ACHN (cell line): ENCODE data around the gene IL22RA2.

Source experiments
- DNase-seq: peaks from one replicate; pipeline ENCODE4 v3.0.0-alpha.2; 2015
- in situ Hi-C: cut with HindIII; loops from 2 replicates; pipeline ENCODE4 v1.10.0; 2017; ENCODE audit warnings: low sequenced_read_pairs, low pct_ligation_motif_present, low pct_unique_long_range_greater_than_20kb

IL22RA2 gene

DNA sequence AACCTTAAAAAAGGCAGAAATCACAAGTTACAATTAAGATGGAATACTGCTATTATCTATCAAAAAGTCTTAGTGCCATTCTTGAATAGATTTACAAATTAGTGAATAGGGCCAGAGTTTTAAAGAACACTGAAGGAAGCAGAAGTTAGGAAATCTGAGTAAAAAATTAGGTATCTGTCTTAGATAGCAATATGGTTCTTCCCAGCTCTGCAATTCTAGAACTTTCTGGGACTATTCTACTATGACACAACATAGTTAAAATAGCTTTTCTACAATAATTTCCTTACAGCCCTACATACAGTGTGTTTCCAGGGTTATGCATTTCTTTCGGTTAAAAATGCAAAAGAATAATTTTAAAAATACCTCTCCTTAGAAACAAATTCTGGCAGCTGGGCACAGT lies 27.6 kb upstream of the IL22RA2 start:
- DNase-seq, result no peak
- in situ Hi-C loops, result no loop called here

DNA sequence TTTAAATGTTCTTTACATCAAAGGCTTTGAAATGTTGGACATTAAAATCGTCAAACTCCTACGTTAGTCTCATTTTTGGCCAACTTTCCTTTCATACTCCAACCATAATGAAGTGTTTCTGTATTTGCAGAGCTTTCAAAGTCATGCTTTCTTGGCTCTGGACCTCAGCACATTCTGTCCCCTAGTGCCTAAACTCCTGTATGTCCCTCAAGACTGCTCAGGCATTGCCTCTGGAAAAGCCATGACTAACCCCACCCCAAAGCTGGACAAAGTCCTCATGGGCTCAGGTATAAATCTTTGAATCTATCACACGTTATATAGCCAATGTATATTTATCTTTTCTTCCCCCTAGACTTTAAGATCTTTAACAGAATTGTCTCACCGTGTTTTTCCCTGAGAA lies 26.8 kb upstream of the IL22RA2 start:
- in situ Hi-C loops, result no loop called here
- DNase-seq, result no peak

DNA sequence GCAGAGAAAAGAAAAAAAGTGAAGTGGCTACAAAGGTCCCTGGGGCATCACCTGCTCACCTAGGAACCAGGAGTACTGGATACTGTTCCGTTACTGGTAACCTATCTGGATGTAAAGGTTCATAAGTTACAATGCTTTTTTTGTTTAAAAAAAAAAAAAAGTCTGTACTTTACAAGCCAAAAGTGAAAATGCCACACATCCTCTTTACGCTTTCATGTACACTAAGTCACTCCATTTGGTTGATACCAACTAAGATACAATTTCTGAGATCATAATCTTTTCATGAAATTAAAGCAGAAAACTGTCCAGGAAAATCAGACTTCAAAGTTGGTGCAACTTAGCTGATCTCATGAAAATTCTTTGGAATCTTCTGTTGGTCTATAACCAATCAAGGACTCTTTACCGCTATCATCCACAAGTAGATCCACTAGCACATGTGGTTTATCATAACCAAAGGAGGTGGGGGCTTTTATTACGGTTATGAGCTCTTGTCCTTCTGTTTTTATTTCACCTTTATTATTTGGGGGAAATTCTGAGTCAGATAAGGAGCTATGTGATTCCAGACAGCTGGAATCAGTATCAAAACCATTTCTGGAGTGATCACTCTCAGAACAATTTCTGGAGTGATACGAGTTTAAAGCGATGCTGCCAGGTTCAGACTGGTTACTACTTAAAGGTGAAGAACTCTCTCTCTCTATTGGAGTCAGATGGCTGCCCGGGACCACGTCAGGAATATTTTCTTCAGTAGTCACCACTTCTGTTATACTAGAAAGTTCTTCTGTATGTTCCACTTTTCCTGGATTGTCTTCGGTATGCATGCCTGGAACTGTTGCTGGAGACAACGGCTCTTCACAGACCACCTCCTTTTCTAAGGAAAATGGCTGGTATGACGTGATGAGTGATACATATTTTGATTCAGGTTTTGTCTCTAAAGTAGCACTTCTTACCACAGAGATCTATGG lies 24.5 kb upstream of the IL22RA2 start:
- in situ Hi-C loops, result no loop called here
- DNase-seq, result no peak

DNA sequence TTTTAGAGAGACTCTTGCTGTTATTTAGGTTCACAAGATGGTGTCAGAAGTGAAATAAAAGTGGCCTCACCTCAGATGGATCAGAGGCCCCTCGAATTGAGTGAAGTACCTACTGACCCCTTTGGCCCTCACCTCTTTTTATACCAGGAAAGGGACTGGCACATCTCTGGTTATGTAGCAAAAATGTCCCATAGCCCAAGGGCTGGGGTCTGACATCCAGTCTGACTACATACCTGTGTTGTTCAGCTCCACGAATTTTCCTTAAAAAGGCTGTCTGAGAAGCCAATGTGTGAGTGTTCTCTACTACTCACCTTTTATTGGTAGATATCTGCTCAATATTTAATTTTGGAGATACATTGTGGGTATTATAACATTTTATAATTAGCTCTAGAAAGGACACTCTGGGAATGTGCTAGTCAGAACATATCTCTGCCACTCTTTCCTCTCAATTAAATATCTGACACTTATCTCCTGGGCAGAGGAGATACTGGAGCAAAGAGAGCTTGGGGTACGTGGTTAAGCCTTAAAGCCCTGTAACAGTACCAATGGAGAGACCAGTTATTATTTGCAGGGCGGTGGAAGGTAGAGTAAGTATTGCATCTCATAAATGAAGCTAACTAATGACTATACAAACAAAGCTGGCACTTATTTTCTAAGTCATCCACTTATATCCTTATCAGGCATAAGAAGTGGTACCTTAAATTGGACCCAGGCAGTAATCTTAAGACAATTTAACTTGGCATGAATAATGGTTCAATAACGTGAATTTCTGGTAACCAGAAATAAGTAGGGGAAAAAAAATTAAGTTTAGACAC lies 20.0 kb upstream of the IL22RA2 start:
- DNase-seq, result no peak
- in situ Hi-C loops, result no loop called here

DNA sequence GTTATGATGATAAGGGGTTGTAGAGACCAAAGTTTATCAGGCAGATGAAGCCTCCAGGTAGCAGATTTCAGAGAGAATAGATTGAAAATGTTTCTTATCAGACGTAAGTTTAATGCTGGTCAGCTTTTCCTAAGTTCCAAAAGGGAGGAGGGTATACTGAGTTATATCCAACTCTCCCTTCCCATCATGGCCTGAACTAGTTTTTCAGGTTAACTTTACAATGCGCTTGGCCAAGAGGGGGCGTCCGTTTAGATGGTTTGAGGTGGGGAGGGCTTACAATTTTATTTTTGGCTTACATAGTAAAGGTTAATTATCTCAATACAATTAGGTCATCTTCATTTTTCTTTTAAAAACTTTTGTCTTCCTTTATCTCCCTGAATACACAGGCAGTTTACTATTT lies 19.4 kb upstream of the IL22RA2 start:
- in situ Hi-C loops, result no loop called here
- no peak for DNase-seq

DNA sequence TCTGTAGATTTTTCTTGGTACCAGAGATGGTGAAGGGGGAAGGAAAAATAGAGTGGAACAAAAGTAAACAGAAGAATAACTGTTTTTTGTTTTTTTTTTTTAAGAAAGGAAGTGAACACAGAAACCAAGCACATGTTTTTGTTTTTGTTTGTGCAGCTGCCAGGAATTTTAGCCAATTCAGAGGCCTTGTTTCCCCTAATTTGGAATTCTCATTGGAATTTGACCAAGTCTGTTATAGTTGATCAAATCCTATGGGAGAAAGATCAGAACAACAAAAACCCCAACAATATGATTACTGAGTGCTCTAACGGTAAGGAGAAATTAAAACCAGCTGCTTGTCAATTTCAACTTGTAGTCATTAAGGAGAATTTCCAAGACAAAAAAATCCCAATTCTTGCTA lies 18.2 kb upstream of the IL22RA2 start:
- in situ Hi-C loops, result no loop called here
- no peak for DNase-seq

DNA sequence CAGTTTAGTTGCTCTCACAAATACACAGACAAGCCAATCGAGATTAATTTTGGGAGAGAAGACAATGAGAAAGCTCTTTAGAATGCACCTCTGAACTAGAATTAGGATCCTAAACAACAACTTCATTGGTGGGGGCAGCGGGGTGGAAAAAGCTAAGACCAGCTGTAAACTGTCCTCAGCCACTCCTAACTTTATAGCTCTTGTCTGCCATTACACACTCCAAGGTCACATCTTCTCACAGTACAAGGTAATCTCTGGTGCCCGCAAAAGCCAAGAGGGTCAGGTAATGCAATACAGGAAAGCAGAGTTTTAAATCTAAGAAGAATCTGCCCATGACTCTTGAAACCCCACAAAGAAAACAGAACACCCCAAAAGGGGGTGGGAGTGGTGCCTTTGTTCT lies 17.8 kb upstream of the IL22RA2 start:
- in situ Hi-C loops, result no loop called here
- DNase-seq, result no peak

DNA sequence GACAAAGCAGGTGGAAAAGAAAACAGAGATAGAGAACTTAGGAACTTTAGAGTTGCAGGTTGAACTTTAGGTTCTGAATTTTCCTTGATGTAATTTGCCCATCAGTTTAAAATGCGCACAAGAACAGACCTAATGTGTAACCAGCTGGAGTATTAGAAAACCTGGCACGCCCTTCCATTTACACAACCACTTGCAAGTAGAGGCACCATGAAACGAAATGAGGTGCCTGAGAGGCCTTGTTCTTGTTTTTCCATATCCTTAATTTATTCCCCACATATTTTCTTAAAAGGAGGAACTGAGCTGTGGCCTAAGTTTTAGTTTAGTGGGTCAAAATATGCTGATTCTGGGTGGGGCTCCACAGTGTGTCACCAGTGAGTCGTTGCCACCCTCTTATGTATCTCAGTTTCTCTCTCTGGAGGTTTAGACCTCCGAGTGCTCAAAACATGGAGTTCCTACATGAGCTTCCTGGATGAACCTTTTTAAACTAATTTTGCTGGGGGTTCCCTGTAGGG lies 17.2 kb upstream of the IL22RA2 start:
- DNase-seq, result no peak
- in situ Hi-C loops, result no loop called here

DNA sequence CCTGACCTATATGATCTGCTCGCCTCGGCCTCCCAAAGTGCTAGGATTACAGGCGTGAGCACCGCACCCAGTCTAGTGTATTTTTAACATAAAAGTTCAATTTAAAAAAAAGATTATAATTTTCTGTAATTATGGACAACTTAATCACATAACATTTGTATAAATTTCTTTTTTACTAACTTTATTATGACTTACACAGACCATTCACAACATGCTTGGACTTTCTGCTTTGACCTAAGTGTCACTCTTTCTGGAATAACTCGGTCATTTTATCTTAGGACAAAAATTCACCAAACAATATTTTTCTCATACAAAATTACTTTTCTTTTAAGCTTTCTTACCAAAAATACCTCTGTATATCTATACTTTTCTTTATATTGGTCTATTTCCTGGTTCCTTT lies 15.4 kb upstream of the IL22RA2 start:
- in situ Hi-C loops, result no loop called here
- DNase-seq, result peak; percentile 13

DNA sequence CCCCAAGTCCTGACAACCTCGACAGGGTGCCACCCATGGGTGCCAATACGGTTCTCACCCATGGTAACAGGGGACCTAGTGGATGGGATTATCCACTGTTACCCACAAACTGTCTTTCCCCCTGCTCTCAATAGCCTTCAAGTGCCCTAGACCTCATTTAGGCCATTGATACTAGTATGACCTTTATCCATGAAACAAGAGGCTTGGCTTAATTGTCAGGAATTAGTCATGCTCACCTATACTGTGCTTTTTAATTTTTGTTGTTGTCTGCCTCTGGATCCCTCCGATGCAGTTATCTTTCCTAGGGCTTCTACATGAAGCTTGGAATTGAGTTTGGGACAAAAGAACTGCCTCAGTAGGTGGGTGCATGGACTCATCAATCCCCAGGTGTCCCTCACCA lies 11.8 kb upstream of the IL22RA2 start:
- in situ Hi-C loops, result no loop called here
- DNase-seq, result no peak

DNA sequence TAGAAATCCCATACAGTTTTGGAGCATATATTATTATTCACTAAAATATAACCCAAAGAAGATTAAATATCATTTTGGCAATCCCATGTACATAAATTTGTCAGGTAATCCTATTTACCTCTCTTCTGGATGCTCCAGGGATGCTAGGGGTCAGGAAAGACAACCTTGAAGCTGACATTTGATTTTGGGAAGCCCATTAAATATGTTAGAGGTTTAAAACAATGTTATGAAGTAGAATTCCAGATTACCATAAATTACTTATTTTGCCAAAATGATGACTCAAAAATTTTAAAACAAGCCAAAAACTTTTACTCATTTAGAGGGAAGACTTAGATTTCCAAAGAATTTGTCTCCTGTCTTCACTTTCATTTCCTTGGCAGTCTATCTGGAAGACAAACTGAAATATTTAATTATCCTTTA lies 9.2 kb upstream of the IL22RA2 start:
- no peak for DNase-seq
- in situ Hi-C loops, result no loop called here

DNA sequence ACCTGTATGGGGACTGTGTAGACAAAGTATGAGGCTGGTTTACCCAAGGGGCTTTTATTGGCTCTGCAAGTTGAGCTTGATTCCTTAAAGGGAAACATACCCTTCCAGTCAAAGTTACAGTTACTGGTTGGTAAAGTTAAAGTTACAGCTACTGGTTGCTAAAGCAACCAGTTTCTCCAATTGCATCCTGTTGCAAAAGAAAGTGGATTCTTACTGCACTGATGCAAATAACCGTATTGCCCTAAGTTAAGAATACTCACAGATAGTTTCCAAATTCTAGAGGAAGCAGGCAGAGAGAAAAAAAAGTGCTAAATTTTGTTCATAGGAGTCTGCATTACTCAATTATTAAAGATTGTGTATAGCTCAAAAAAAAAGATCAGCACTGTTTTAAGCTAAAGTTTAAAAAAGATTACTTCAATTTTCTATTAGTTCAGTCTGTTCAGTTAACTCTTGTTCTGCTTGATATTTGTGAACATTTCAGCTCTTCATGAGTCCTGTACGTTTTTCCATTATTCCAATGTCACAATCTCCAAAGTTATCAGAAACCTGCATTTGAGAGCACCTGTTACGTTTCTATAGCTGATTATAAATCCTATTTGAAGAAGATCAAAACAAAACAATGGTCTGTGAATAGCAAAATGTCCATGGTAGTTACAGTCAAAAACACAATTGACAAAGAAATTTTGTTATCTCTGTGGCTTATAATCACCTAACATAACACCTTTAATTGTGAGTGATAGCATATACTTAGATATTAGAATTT lies 8.6 kb upstream of the IL22RA2 start:
- in situ Hi-C loops, result no loop called here
- DNase-seq, result no peak

DNA sequence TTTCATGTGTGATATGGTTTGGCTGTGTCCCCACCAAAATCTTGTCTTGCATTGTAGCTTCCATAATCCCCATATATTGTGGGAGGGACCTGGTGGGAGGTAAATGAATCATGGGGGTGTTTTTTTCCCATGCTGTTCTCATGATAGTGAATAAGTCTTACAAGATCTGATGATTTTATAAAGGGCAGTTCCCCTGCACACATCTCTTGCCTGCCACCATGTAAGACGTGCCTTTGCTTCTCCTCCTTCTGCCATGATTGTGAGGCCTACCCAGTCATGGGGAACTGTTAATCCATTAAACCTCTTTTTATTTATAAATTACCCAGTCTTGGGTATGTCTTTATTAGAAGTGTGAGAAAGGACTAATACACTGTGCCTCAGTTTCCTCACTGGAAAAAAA lies 4.2 kb upstream of the IL22RA2 start:
- in situ Hi-C loops, result no loop called here
- DNase-seq, result no peak

DNA sequence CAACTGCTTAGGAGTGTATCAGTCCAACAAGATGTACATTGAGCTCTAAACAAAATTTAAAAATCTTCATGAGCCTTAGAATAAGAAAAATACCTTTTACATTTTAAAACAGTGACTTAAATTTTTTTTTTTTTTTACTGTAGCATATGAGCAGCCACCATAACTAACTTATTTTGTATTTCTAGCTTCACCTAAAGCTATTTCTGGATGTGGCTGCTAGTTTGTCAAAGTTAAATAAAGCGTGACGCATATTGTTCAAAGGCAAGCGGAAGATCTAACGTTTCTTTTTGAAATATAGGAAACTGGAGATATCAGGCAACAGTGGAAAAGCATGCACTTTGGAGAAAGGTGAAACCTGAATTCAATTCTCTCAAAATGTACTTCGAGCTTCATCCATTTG lies 3.3 kb upstream of the IL22RA2 start:
- no peak for DNase-seq
- in situ Hi-C loops, result no loop called here

DNA sequence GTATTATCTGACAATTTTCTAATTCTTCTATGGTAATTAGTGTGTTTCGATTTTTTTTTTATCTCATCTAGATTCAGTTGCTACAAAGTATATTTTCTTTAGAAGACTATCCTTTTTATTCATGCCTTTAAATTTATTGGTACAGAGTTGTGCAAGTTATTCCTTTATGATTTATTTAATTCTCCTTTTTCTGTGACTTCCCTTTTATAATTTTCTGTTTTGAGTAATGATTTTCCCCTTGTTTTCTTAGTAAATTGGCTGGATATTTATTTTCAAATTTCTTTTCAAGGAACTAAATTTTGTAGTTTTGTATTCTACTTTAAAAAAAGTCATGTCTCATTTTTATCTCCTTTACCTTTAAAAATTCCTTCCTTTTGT lies 2.4 kb upstream of the IL22RA2 start:
- in situ Hi-C loops, result no loop called here
- DNase-seq, result no peak

DNA sequence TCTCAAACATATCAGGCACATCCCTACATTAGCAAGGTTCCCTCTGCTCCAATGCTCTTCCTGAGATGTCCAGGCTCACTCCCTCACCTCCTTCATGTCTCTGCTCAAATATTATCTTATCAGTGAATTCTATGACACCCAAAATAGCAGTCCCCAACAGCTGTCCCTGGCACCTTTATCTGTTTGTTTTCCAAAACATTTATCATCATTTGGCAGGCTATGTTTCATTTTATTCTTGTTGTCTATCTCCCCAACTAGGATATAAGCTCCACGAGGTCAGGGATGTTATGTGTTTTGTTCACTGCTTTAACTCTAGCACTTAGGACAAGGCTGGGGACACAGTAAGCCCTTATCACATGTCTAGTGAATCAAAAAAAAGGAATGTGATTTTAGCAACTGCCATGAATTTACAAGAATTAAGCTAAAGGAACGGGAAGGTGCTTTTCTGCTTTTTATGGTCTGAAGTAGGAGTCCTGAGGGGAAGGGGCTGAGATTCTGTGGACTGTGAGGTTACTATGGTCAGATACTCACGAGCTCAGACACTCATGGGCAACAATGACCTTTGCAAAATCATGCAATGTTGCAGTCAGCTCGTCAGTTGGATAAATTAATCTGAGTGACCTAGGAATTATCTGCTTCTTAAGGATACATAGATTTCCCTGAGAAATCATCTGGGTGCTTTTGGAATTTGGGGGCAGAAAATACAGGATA lies 1.9 kb upstream of the IL22RA2 start:
- in situ Hi-C loops, result no loop called here
- DNase-seq, result no peak

DNA sequence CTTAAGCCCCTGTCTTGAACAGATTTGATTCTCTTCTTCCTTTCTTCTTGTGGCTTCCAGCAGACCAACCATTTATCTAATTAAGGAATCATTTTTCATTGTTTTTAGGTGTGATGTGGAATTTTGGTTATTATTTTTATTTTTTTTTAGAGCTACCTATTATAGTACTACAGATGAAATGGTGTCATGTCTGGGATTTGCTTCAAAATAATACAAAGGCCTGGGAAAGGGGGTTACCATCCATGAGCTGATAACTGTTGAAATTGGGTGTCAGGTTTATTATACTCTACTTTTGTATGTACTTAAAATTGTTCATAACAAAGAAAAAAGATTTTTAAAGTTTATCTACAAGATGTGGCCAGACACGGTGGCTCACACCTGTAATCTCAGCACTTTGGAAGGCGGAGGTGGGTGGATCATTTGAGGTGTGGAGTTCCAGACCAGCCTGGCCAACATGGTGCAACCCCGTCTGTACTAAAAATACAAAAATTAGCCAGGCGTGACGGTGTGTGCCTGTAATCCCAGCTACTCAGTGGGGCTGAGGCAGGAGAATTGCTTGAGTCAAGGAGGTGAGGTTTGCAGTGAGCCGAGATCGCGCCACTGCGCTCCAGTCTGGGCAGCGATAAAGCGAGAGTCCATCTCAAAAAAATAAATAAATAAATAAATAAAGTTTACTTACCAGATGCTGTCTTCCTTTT lies 561 bp downstream of the IL22RA2 start:
- DNase-seq, result no peak
- in situ Hi-C loops, result no loop called here
